ENCODE data around the gene ATG2B.

DNA sequence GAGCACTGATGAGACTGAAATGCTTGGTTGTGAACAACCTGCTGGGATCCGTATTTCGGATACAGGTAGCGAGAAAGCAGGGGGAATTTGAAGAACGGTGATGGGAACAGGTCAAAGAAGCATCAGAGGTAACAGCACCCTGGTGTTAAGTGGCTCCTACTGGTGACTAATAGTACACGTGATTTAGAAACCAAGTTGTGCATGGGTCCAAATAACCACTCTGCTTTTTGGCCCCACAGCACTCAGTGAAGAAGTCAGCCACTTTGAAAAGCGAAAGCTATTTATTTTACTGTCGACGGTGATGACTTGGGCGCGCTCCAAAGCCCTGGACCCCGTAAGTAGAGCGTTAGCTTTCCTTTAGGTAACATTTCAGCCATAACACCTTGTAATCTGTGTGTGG lies 45.5 kb upstream of the ATG2B start:
- TF ChIP-seq, protein P1, sequence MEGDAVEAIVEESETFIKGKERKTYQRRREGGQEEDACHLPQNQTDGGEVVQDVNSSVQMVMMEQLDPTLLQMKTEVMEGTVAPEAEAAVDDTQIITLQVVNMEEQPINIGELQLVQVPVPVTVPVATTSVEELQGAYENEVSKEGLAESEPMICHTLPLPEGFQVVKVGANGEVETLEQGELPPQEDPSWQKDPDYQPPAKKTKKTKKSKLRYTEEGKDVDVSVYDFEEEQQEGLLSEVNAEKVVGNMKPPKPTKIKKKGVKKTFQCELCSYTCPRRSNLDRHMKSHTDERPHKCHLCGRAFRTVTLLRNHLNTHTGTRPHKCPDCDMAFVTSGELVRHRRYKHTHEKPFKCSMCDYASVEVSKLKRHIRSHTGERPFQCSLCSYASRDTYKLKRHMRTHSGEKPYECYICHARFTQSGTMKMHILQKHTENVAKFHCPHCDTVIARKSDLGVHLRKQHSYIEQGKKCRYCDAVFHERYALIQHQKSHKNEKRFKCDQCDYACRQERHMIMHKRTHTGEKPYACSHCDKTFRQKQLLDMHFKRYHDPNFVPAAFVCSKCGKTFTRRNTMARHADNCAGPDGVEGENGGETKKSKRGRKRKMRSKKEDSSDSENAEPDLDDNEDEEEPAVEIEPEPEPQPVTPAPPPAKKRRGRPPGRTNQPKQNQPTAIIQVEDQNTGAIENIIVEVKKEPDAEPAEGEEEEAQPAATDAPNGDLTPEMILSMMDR (conservative IDR thresholded peaks at IDR 0.05; ENCODE audit: low read length), result no peak
- TF ChIP-seq EZH2phosphoT487 (IDR thresholded peaks at IDR 0.05; ENCODE audit: borderline replicate concordance, low read depth, low read length), result no peak

All from OCI-LY7 (cell line).